K562 (cell line): ENCODE measurements around the gene PLEKHM3. TPM values are rescaled to one million over a fixed set of nuclear protein-coding genes. Genes with fewer than 3 reads are reported as not detected.

Experiments
- ARID3A ChIP-seq: IDR thresholded peaks from 2 replicates; pipeline ENCODE4 v1.6.1; 2012; ENCODE audit warnings: low read depth, low read length, improper control_type of control experiment, borderline replicate concordance
- ATF1 ChIP-seq, 2 experiments: fragments of 450-650 bp in 1 of 2; IDR thresholded peaks; 2 replicates each; pipeline ENCODE4 v1.6.1; 2016; ENCODE audit warnings: missing compliant biosample characterization in 1 of 2, missing genetic modification characterization in 1 of 2
- BHLHE40 ChIP-seq: IDR thresholded peaks from 2 replicates; pipeline ENCODE4 v1.6.1; 2011; ENCODE audit warnings: low read length, improper control_type of control experiment
- FOS ChIP-seq: IDR thresholded peaks from 3 replicates; pipeline ENCODE4 v1.6.1; 2011; ENCODE audit not compliant: insufficient read length; ENCODE audit errors: extremely low read depth
- GTF2B ChIP-seq: IDR thresholded peaks from 2 replicates; pipeline ENCODE4 v1.6.1; 2011; ENCODE audit not compliant: insufficient read length; ENCODE audit errors: extremely low read depth
- HDAC2 ChIP-seq: fragments of 450-650 bp; IDR thresholded peaks from 2 replicates; pipeline ENCODE4 v1.6.1; 2016; ENCODE audit warnings: mild to moderate bottlenecking
- LEF1 ChIP-seq: fragments of 450-650 bp; IDR thresholded peaks from 2 replicates; pipeline ENCODE4 v1.6.1; 2016; ENCODE audit warnings: mild to moderate bottlenecking
- MTA2 ChIP-seq: fragments of 450-650 bp; IDR thresholded peaks from 2 replicates; pipeline ENCODE4 v1.6.1; 2016; ENCODE audit warnings: low read depth
- MXD1 ChIP-seq: fragments of 250-450 bp; sonication (Bioruptor Pico); IDR thresholded peaks from 2 replicates; pipeline ENCODE4 v1.8.0; 2021; ENCODE audit warnings: borderline replicate concordance, mild to moderate bottlenecking, moderate library complexity; ENCODE audit not compliant: poor library complexity, severe bottlenecking
- NCOR1 ChIP-seq: fragments of 450-650 bp; IDR thresholded peaks from 2 replicates; pipeline ENCODE4 v1.6.1; 2016; ENCODE audit warnings: mild to moderate bottlenecking, moderate library complexity
- NFIX ChIP-seq: fragments of 250-450 bp; sonication (Bioruptor Pico); IDR thresholded peaks from 2 replicates; pipeline ENCODE4 v1.4.0; 2020; ENCODE audit warnings: low read depth, mild to moderate bottlenecking, moderate library complexity
- PTBP1 ChIP-seq: fragments of 200-400 bp; formaldehyde crosslinking; IDR thresholded peaks from 2 replicates; pipeline ENCODE4 v1.6.1; 2017; ENCODE audit warnings: low read depth, low read length
- RAD51 ChIP-seq: fragments of 450-650 bp; IDR thresholded peaks from 2 replicates; pipeline ENCODE4 v1.7.1; 2016; ENCODE audit warnings: low read depth, mild to moderate bottlenecking, borderline replicate concordance
- SFPQ ChIP-seq: fragments of 200-400 bp; formaldehyde crosslinking; IDR thresholded peaks from 2 replicates; pipeline ENCODE4 v1.6.1; 2017; ENCODE audit warnings: mild to moderate bottlenecking, low read depth, low read length, moderate library complexity
- SIRT6 ChIP-seq: IDR thresholded peaks from one replicate; pipeline ENCODE4 v1.6.1; 2012; ENCODE audit warnings: low read depth, mild to moderate bottlenecking, control low read depth, inconsistent platforms, low read length, moderate library complexity
- SMARCA5 ChIP-seq: fragments of 450-650 bp; IDR thresholded peaks from 2 replicates; pipeline ENCODE4 v1.6.1; 2016
- TEAD4 ChIP-seq, 2 experiments: sonication (generic) in 1 of 2; formaldehyde crosslinking in 1 of 2; IDR thresholded peaks; 2 replicates each; pipeline versions ENCODE4 v1.6.1 to v1.8.0; 2012 to 2022; ENCODE audit warnings: borderline replicate concordance in 1 of 2, inconsistent platforms in 1 of 2, low read length in 1 of 2, mild to moderate bottlenecking in 1 of 2, missing genetic modification reagents in 1 of 2
- XRCC5 ChIP-seq: fragments of 200-400 bp; formaldehyde crosslinking; IDR thresholded peaks from 2 replicates; pipeline ENCODE4 v1.6.1; 2017; ENCODE audit warnings: low read depth, mild to moderate bottlenecking, low read length
- ZBTB1 ChIP-seq: sonication (generic); formaldehyde crosslinking; IDR thresholded peaks from 2 replicates; pipeline ENCODE4 v1.8.1; 2023; ENCODE audit warnings: missing genetic modification reagents, low read depth, mild to moderate bottlenecking, borderline replicate concordance
- ZNF133 ChIP-seq: fragments of 250-450 bp; sonication (Bioruptor Pico); IDR thresholded peaks from 2 replicates; pipeline ENCODE4 v1.4.0; 2020; ENCODE audit warnings: mild to moderate bottlenecking
- ZNF253 ChIP-seq: fragments of 250-450 bp; sonication (Bioruptor Pico); conservative IDR thresholded peaks from 2 replicates; pipeline ENCODE4 v1.6.1; 2021; ENCODE audit warnings: mild to moderate bottlenecking
- polyA plus RNA-seq, 8 experiments: library from polyadenylated mRNA; depleted of rRNA in 4 of 8; stranded (reverse) in 5 of 8; unstranded in 3 of 8; fragments of >200 nt; fragmentation: Nextera tagmentation in 2 of 8; fragmentation: Illumina TruSeq in 1 of 8; extraction: Ambion mirVana in 2 of 8; extraction: Trizol in 1 of 8; gene quantifications; 2 replicates each; pipeline versions ENCODE4 v1.2.1 to v1.2.3, GENCODE V29; 2011 to 2014; ENCODE audit warnings: inconsistent platforms in 1 of 8, missing spikeins in 1 of 8
- total RNA-seq, 7 experiments: library from RNA; depleted of rRNA in 6 of 7; stranded (reverse); fragments of >200 nt in 6 of 7; fragmentation: Illumina TruSeq in 2 of 7; extraction: Trizol in 2 of 7; gene quantifications; 2 replicates each; pipeline versions ENCODE4 v1.2.1 to v1.2.3, GENCODE V29; 2011 to 2021; ENCODE audit warnings: low replicate concordance in 1 of 7
- TF ChIP-seq, protein P1 (sequence below): fragments of 250-450 bp; sonication (Bioruptor Pico); IDR thresholded peaks from 2 replicates; pipeline ENCODE4 v1.5.0; 2020; ENCODE audit warnings: mild to moderate bottlenecking

Gene PLEKHM3
- total and polyA plus RNA-seq, 9 of the 15 experiments (the other 6 are each of a cell fraction or from before 2014, with no cell fraction given), result 0.24 to 1.6 (median 1.0) TPM

DNA sequence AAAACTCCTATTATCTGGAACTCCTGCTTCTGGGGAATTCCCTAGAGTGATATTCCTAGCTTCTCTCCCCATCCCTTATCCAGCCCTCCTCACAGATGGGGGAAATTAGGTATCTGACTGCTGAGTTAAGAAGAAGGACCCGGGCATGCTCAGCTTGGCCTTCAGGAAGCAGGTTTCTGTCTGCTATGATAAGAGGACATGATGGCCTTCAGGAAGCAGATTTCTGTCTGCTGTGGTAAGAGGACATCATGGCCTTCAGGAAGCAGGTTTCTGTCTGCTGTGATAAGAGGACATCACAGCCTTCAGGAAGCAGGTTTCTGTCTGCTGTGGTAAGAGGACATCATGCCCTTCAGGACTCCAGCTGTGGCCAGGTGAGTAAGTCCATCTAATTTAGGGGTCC lies 65.2 kb downstream of the PLEKHM3 start (continued):
- TF ChIP-seq TEAD4 (IDR thresholded peaks at IDR 0.05; ENCODE audit: low read length) (peak; percentile 98), TEAD4 (CRISPR knock-in tag; IDR thresholded peaks at IDR 0.05; ENCODE audit: borderline replicate concordance) (no peak), XRCC5 (no peak), MTA2 (peak; percentile 78), RAD51 (no peak), GTF2B (no peak), NFIX (CRISPR knock-in tag) (no peak), LEF1 (no peak), FOS (no peak), ZNF253 (CRISPR knock-in tag) (no peak), HDAC2 (0 out of 2 replicates have a peak, but pooled peaks have one; percentile 52), NCOR1 (peak; percentile 95), SIRT6 (no peak), PTBP1 (no peak), SMARCA5 (no peak), MXD1 (CRISPR knock-in tag) (no peak), BHLHE40 (peak; percentile 46; the same call in 1 of the 2 replicates), SFPQ (no peak), ZBTB1 (no peak), ATF1 (CRISPR knock-in tag; IDR thresholded peaks at IDR 0.05) (no peak), ATF1 (tag; IDR thresholded peaks at IDR 0.05) (0 out of 2 replicates have a peak, but pooled peaks have one; percentile 15), ZNF133 (CRISPR knock-in tag) (no peak), ARID3A (peak; percentile 40; the same call in 1 of the 2 replicates)
- TF ChIP-seq, protein P1, sequence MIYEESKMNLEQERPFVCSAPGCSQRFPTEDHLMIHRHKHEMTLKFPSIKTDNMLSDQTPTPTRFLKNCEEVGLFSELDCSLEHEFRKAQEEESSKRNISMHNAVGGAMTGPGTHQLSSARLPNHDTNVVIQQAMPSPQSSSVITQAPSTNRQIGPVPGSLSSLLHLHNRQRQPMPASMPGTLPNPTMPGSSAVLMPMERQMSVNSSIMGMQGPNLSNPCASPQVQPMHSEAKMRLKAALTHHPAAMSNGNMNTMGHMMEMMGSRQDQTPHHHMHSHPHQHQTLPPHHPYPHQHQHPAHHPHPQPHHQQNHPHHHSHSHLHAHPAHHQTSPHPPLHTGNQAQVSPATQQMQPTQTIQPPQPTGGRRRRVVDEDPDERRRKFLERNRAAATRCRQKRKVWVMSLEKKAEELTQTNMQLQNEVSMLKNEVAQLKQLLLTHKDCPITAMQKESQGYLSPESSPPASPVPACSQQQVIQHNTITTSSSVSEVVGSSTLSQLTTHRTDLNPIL (CRISPR knock-in tag), result no peak
